Measurements from ENCODE around the gene ZSWIM5.
A peak's percentile ranks its signal among the peaks of the same experiment; 100 is the strongest.
"Not testable (repeated sequence)": the region's sequence is repeated elsewhere in the genome, so short reads cannot be mapped to it uniquely, and the experiment has no call there.

Gene ZSWIM5

DNA sequence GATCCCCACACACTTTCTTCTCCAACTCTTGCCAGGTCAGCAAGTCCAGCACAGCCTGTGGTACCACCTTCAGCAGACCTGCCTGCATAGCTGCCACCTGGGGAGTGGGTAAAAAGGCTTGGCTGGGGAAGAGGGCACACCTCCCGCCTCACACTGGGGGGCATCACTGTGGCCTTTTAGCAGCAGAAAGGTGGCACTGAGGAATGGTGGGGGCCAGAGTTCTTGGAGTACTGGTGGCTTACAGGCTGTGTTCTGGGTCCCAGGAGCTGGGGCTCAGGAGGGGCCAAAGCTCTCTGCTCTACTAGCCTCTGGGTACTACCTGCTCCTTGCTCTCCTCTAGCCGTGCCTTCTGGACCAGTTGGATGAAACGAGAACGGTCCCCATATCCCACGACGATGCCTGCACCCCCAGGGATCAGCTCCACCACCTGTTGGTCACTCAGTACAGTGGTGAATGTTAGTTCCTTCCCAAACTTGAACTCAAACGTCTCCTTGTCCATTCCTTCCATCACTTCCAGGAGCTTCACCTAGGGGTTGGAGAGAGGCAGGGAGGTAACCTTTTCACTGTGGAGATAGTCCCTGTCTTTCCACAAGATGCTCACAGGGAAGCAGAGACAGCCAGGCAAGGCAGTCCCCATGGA, 202.0 kb downstream of the ZSWIM5 start:
- DNase-seq (ENCODE audit: insufficient read length, low spot score) = no peak
- no peak for TF ChIP-seq CTCF (IDR thresholded peaks at IDR 0.05; ENCODE audit: insufficient read depth, missing control alignments)
- FAIRE-seq = no peak

GRCh38 chr1:45003741-45004140, 202.7 kb downstream of the ZSWIM5 start:
- DNase-seq (ENCODE audit: insufficient read length, low spot score) (no peak), FAIRE-seq (no peak)
- no peak for TF ChIP-seq CTCF (IDR thresholded peaks at IDR 0.05; ENCODE audit: insufficient read depth, missing control alignments)

GRCh38 chr1:45002650-45003645, 203.5 kb downstream of the ZSWIM5 start:
- DNase-seq (ENCODE audit: insufficient read length, low spot score) (no peak), FAIRE-seq (no peak)
- TF ChIP-seq CTCF (IDR thresholded peaks at IDR 0.05; ENCODE audit: insufficient read depth, missing control alignments) = no peak

- FAIRE-seq; DNase-seq (ENCODE audit: insufficient read length, low spot score): not testable (repeated sequence)
Measured at GRCh38 chr1:45001576-45001975, 204.8 kb downstream of the ZSWIM5 start.

GRCh38 chr1:45001011-45001481, 205.4 kb downstream of the ZSWIM5 start:
- no peak for FAIRE-seq
- no peak for TF ChIP-seq CTCF (IDR thresholded peaks at IDR 0.05; ENCODE audit: insufficient read depth, missing control alignments)
- no peak for DNase-seq (ENCODE audit: insufficient read length, low spot score)

DNA sequence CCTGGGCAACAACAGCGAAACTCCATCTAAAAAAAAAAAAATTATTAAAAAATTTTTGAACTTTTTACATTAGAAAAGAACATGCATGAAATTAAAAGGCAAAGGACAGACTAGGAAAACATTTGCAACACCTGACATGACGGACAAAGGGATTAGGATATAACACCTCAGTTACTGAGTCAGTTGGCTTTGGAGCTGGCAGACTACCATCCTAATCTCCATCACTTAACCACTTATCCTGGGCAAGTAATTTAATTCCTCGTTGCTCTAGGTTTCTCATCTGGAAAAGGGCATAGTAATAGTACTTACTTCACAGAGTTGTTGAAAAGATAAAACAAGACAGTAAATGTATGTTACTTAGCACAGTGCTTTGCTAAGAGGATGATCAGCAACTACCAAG, 207.2 kb downstream of the ZSWIM5 start:
- FAIRE-seq (peak; percentile 84), DNase-seq (ENCODE audit: insufficient read length, low spot score) (peak; percentile 67)
- no peak for TF ChIP-seq CTCF (IDR thresholded peaks at IDR 0.05; ENCODE audit: insufficient read depth, missing control alignments)

GRCh38 chr1:44995467-44996238, 210.8 kb downstream of the ZSWIM5 start:
- no peak for TF ChIP-seq CTCF (IDR thresholded peaks at IDR 0.05; ENCODE audit: insufficient read depth, missing control alignments)
- FAIRE-seq (no peak), DNase-seq (ENCODE audit: insufficient read length, low spot score) (no peak)

All from D721Med (cell line).